ENCODE measurements around the gene SIT1. TPM values are rescaled to one million over a fixed set of nuclear protein-coding genes. Genes with fewer than 3 reads are reported as not detected.
"Not testable (repeated sequence)": the region's sequence is repeated elsewhere in the genome, so short reads cannot be mapped to it uniquely, and the experiment has no call there.

The SIT1 gene
- total and polyA plus RNA-seq, 8 donors = 0.27 to 2.4 (median 0.55) TPM

DNA sequence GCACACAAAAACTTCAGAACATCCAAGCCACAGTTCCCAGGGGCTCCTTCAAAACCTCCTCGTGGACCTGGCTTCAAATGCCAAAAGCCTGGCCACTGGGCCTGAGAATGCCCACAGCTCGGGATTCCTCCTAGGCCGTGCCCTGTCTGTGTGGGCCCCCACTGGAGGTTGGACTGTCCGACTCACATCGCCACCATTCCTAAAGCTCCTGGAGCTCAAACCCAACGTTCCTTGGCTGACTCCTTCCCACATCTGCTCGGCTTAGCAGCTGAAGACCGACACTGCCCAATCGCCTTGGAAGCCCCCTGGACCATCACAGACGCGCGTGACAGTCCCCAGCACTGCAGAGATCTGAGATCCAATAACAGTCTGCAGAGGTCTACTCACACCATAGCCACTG is 7.7 kb downstream of the SIT1 start:
- no peak for ATAC-seq
- Histone ChIP-seq H3K4me1 (peaks cover 0 to 53% of the 10 kb centered on the region in 2 donors), H3K27ac (no peak overlapping the region), H3K27me3 (no peaks in the 10 kb centered on the region), H3K9me3 (no peaks in the 10 kb centered on the region), H3K4me3 (no peak overlapping the region), H3K36me3 (no peaks in the 10 kb centered on the region)
- DNase-seq = no peak
- TF ChIP-seq CTCF (IDR thresholded peaks at IDR 0.05) = no peak
- intact Hi-C loops (cut with DNase I) = no loop called here

DNA sequence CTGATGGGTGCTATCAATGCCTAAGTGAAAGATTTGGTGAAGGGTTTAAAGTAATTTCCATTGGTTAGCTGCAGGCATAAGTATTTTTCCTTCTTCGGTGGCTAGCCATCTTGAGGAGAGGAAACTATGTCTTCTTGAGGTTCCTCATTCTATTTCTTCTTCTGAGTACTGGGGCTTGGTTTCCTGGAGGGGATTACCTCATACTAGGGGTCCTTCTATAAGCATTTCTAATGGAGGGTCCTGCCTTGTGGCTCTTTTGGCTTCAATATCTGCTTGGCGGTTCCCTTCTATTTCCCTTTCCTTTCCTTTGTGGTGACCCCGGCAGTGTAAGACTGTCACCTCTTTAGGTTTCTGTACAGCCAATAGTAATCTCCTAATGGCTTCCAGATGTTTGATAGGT is 9.3 kb downstream of the SIT1 start:
- ATAC-seq; H3K9me3 ChIP-seq; H3K36me3 ChIP-seq; DNase-seq; H3K4me3 ChIP-seq; intact Hi-C loops (cut with DNase I); H3K27me3 ChIP-seq; H3K27ac ChIP-seq: not testable (repeated sequence)
- peaks cover 0 to 50% of the 10 kb centered on the region in 2 donors for H3K4me1 ChIP-seq

GRCh38 chr9:35640431-35640830 is 10.3 kb downstream of the SIT1 start:
- H3K27ac ChIP-seq; H3K27me3 ChIP-seq; H3K9me3 ChIP-seq; ATAC-seq; DNase-seq; H3K4me3 ChIP-seq; intact Hi-C loops (cut with DNase I); H3K36me3 ChIP-seq: not testable (repeated sequence)
- H3K4me1 ChIP-seq = peaks cover 0 to 45% of the 10 kb centered on the region in 2 donors

GRCh38 chr9:35639631-35640030 is 11.1 kb downstream of the SIT1 start:
- intact Hi-C loops (cut with DNase I) = no loop called here
- ATAC-seq = no peak

DNA sequence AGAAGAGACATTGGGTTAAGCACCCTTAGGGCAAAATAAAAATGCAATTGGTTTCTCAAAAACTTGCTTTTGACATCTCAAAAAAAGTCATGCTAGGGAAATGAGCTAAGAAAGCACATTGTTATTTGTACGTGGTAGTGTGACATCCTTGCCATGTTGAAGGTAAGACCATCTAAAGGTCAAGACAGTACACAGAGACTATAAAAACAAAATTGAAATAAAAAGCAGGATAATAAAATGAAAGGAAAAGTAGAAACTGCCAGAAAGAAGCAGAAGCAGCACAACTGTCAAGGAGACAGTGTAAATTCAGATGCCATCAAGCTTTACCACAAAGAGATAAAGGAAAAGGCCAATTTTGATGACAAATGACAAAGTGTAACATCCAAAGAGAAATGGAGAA is 11.5 kb downstream of the SIT1 start:
- H3K4me3 ChIP-seq; DNase-seq; H3K9me3 ChIP-seq; ATAC-seq; H3K27ac ChIP-seq; intact Hi-C loops (cut with DNase I); H3K27me3 ChIP-seq; H3K36me3 ChIP-seq: not testable (repeated sequence)
- H3K4me1 ChIP-seq = peaks cover 0 to 44% of the 10 kb centered on the region in 2 donors

More at GRCh38 chr9:35639631-35640030, 11.1 kb downstream of the SIT1 start:
- Histone ChIP-seq H3K9me3 (no peaks in the 10 kb centered on the region), H3K36me3 (no peaks in the 10 kb centered on the region), H3K4me1 (peaks cover 0 to 45% of the 10 kb centered on the region in 2 donors), H3K27me3 (no peaks in the 10 kb centered on the region), H3K4me3 (no peak overlapping the region), H3K27ac (no peak overlapping the region)
- TF ChIP-seq CTCF (IDR thresholded peaks at IDR 0.05) = no peak
- DNase-seq = no peak

DNA sequence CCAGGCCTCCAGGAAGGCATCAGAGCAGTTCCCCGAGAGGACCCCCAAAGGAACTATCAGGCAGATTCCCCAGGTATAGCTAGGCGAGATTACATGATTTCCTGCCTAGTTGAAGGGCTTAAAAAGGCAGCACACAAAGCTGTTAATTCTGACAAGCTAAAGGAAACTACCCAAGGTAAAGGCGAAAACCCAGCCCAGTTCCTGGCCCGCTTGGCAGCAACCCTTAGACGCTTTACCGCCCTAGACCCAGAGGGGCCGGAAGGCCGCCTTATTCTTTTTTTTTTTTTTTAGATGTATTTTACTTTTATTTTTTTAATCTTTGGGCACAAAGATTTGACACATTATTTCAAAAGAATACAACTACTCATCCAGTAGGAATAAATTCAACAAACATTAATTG is 12.0 kb downstream of the SIT1 start:
- H3K4me3 ChIP-seq; DNase-seq; H3K27ac ChIP-seq; H3K9me3 ChIP-seq; H3K36me3 ChIP-seq; H3K27me3 ChIP-seq; ATAC-seq; intact Hi-C loops (cut with DNase I): not testable (repeated sequence)
- H3K4me1 ChIP-seq = peaks cover 0 to 40% of the 10 kb centered on the region in 2 donors

DNA sequence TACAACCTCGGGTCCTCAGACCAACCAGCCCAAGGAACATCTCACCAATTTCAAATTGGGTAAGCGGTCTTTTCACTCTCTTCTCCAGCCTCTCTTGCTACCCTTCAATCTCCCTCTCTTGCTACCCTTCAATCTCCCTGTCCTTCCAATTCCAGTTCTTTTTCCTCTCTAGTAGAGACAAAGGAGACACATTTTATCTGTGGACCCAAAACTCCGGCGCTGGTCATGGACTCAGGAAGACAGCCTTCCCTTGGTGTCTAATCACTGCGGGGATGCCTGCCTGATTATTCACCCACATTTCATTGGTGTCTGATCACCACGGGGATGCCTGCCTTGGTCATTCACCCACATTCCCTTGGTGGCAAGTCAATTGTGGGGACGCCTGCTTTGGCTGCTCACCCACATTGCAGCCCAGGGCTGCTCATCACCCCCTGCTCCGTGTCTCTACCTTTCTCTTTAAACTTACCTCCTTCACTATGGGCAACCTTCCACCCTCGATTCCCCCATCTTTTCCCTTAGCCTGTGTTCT is 13.2 kb downstream of the SIT1 start:
- H3K4me3 ChIP-seq; H3K27me3 ChIP-seq; H3K9me3 ChIP-seq; intact Hi-C loops (cut with DNase I); DNase-seq; H3K36me3 ChIP-seq; ATAC-seq; H3K27ac ChIP-seq: not testable (repeated sequence)
- H3K4me1 ChIP-seq = peaks cover 0 to 38% of the 10 kb centered on the region in 2 donors

DNA sequence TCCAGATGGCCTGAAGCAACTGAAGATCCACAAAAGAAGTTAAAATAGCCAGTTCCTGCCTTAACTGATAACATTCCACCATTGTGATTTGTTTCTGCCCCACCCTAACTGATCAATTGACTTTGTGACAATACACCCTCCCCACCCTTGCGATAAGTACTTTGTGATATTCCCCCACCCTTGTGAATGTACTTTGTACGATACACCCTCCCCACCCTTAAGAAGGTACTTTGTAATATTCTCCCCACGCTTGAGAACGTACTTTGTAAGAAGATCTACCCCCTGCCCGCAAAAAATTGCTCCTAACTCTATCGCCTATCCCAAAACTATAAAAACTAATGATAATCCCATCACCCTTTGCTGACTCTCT is 13.9 kb downstream of the SIT1 start:
- H3K9me3 ChIP-seq; ATAC-seq; intact Hi-C loops (cut with DNase I); DNase-seq; H3K27me3 ChIP-seq; H3K4me3 ChIP-seq; H3K36me3 ChIP-seq: not testable (repeated sequence)
- Histone ChIP-seq H3K27ac (peak overlapping the region in 1 of 2 donors; percentile 51), H3K4me1 (peaks cover 0 to 36% of the 10 kb centered on the region in 2 donors)
